K562 (cell line): ENCODE measurements around the gene GFRA4. TPM values are rescaled to one million over a fixed set of nuclear protein-coding genes. Genes with fewer than 3 reads are reported as not detected.

Experiments
- ATAC-seq: fragments of 200-7000 bp; cut with Tn5 transposase; 3 replicates; pipeline ENCODE4 v1.9.1; 2020; ENCODE audit warnings: moderate library complexity
- BruUV-seq: library from RNA; stranded (reverse); fragments of 400-500 nt; replicated peaks from 2 replicates; lab custom pipeline; 2021; lab: Mats Ljungman, UMichigan
- CTCF ChIA-PET: fragments of 300-600 bp; formaldehyde crosslinking; extraction: SDS; loops from one replicate; lab custom pipeline; 2021; ENCODE audit warnings: low intra/inter-chr PET ratio; lab: Yijun Ruan, JAX
- POLR2A ChIA-PET: fragments of 300-600, 350-650 bp; sonication (Branson Sonifier 250); formaldehyde crosslinking; extraction: SDS; loops from one replicate; lab custom pipeline; 2021; ENCODE audit warnings: antibody characterized with exemption, inconsistent platforms; lab: Yijun Ruan, JAX
- DNase-seq, 4 experiments: peaks; one replicate each; pipeline versions ENCODE4 v3.0.0 to v3.0.0-alpha.2; 2011 to 2018; ENCODE audit warnings: low spot score in 3 of 4, mixed read lengths in 3 of 4; ENCODE audit errors: extremely low read depth in 1 of 4
- FAIRE-seq: peaks from 2 replicates; lab custom pipeline; 2011; peaks lifted over from hg19 to GRCh38; lab: Jason Lieb, UNC
- H2AFZ ChIP-seq: 2 replicates; pipeline ENCODE4 v1.6.0; 2011; ENCODE audit warnings: low read depth, low read length, control low read depth, inconsistent platforms
- H3K27ac ChIP-seq: fragments of 200-600 bp; 3 replicates; pipeline ENCODE4 v1.8.0; 2011; ENCODE audit warnings: low read depth, mild to moderate bottlenecking, control low read depth, inconsistent platforms, low read length, moderate library complexity, mixed read lengths; ENCODE audit errors: extremely low read depth
- H3K27me3 ChIP-seq, 2 experiments: fragments of 300-600 bp in 1 of 2; 2 replicates in 1 of 2; 3 replicates in 1 of 2; pipeline versions ENCODE4 v1.6.0 to v1.8.0; 2011; ENCODE audit warnings: inconsistent platforms in 2 of 2, low read length in 2 of 2, mild to moderate bottlenecking in 1 of 2, mixed read lengths in 1 of 2, moderate library complexity in 1 of 2; ENCODE audit not compliant: control insufficient read depth in 2 of 2, insufficient read depth in 2 of 2
- H3K36me3 ChIP-seq: fragments of 300-600 bp; 3 replicates; pipeline ENCODE4 v1.8.0; 2011; ENCODE audit warnings: mild to moderate bottlenecking, low read length, inconsistent platforms; ENCODE audit not compliant: control insufficient read depth, insufficient read depth
- H3K4me1 ChIP-seq, 2 experiments: fragments of 200-600 bp in 1 of 2; replicated peaks in 1 of 2; 2 replicates in 1 of 2; 3 replicates in 1 of 2; pipeline versions ENCODE4 v1.5.1 to v1.8.0; 2011; ENCODE audit warnings: inconsistent platforms in 2 of 2, low read length in 2 of 2, mild to moderate bottlenecking in 1 of 2, mixed read lengths in 1 of 2, moderate library complexity in 1 of 2; ENCODE audit not compliant: control insufficient read depth in 2 of 2, insufficient read depth in 2 of 2
- H3K4me2 ChIP-seq: 2 replicates; pipeline ENCODE4 v1.6.1; 2011; ENCODE audit warnings: low read length, control low read depth, inconsistent platforms, mixed read lengths; ENCODE audit not compliant: insufficient read depth
- H3K4me3 ChIP-seq: fragments of 200-600 bp; sonication (generic), shearing (Covaris generic); 2 replicates; pipeline ENCODE4 v1.5.1; 2016; ENCODE audit warnings: control low read depth, inconsistent platforms
- H3K79me2 ChIP-seq: fragments of 200-600 bp; 3 replicates; pipeline ENCODE4 v1.8.0; 2011; ENCODE audit warnings: low read length, inconsistent platforms; ENCODE audit not compliant: control insufficient read depth, insufficient read depth
- H3K9ac ChIP-seq, 2 experiments: 2 replicates each; pipeline versions ENCODE4 v1.6.0 to v1.6.1; 2011; ENCODE audit warnings: low read depth in 2 of 2, low read length in 2 of 2, control low read depth in 1 of 2, inconsistent platforms in 1 of 2, mild to moderate bottlenecking in 1 of 2, mixed read lengths in 1 of 2; ENCODE audit not compliant: insufficient read depth in 1 of 2
- H3K9me1 ChIP-seq: one replicate; pipeline ENCODE4 v1.6.0; 2011; ENCODE audit warnings: inconsistent platforms, mild to moderate bottlenecking, low read length, moderate library complexity; ENCODE audit not compliant: control insufficient read depth, insufficient read depth
- H3K9me3 ChIP-seq: replicated peaks from 2 replicates; pipeline ENCODE4 v1.5.1; 2011; ENCODE audit warnings: low read depth, low read length, inconsistent platforms; ENCODE audit not compliant: control insufficient read depth, insufficient read depth
- H4K20me1 ChIP-seq: replicated peaks from 2 replicates; pipeline ENCODE4 v1.6.1; 2011; ENCODE audit warnings: low read length, inconsistent platforms, mixed read lengths; ENCODE audit not compliant: control insufficient read depth, insufficient read depth
- ASH1L ChIP-seq: fragments of 450-650 bp; IDR thresholded peaks from 2 replicates; pipeline ENCODE4 v1.6.1; 2018; ENCODE audit warnings: borderline replicate concordance, mild to moderate bottlenecking, low read depth; ENCODE audit not compliant: partially characterized antibody
- ATF7 ChIP-seq: fragments of 450-650 bp; IDR thresholded peaks from 2 replicates; pipeline ENCODE4 v1.7.1; 2014; ENCODE audit warnings: mild to moderate bottlenecking, moderate library complexity
- DMBX1 ChIP-seq: fragments of 250-450 bp; sonication (Bioruptor Pico); IDR thresholded peaks from 2 replicates; pipeline ENCODE4 v1.8.0; 2022; ENCODE audit warnings: inconsistent platforms, mild to moderate bottlenecking, moderate library complexity, borderline replicate concordance
- ID3 ChIP-seq, 2 experiments: fragments of 250-450 bp in 1 of 2; fragments of 450-650 bp in 1 of 2; sonication (Bioruptor Pico) in 1 of 2; IDR thresholded peaks; 2 replicates each; pipeline versions ENCODE4 v1.6.1 to v1.8.0; 2016 to 2021; ENCODE audit warnings: mild to moderate bottlenecking in 2 of 2, moderate library complexity in 2 of 2, missing compliant biosample characterization in 1 of 2, missing genetic modification characterization in 1 of 2
- JUND ChIP-seq, 2 experiments: IDR thresholded peaks; 2 replicates in 1 of 2; 3 replicates in 1 of 2; pipeline ENCODE4 v1.6.1; 2011; ENCODE audit warnings: borderline replicate concordance in 2 of 2, low read depth in 2 of 2, low read length in 2 of 2, improper control_type of control experiment in 1 of 2, missing biosample characterization in 1 of 2, missing genetic modification characterization in 1 of 2, missing genetic modification reagents in 1 of 2
- PPARD ChIP-seq: fragments of 250-450 bp; sonication (Bioruptor Pico); IDR thresholded peaks from 2 replicates; pipeline ENCODE4 v1.8.0; 2022; ENCODE audit warnings: inconsistent platforms, mild to moderate bottlenecking, moderate library complexity
- SMAD3 ChIP-seq: fragments of 450-650 bp; formaldehyde crosslinking; conservative IDR thresholded peaks from 2 replicates; pipeline ENCODE4 v1.4.0; 2020; ENCODE audit warnings: mild to moderate bottlenecking
- SUPT5H ChIP-seq: fragments of 450-650 bp; IDR thresholded peaks from 2 replicates; pipeline ENCODE4 v1.6.1; 2016
- TGIF2 ChIP-seq: sonication (generic); formaldehyde crosslinking; IDR thresholded peaks from 2 replicates; pipeline ENCODE4 v1.8.1; 2022; ENCODE audit warnings: mild to moderate bottlenecking, missing genetic modification reagents, moderate library complexity
- ZBTB8A ChIP-seq: fragments of 450-650 bp; IDR thresholded peaks from 2 replicates; pipeline ENCODE4 v1.6.1; 2018; ENCODE audit warnings: mild to moderate bottlenecking, moderate library complexity; ENCODE audit not compliant: partially characterized antibody
- ZNF57 ChIP-seq: fragments of 450-650 bp; formaldehyde crosslinking; IDR thresholded peaks from 2 replicates; pipeline ENCODE4 v1.4.0; 2020; ENCODE audit warnings: mild to moderate bottlenecking, moderate library complexity
- WGBS: fragments of 100-300 bp; shearing (Covaris generic); methylation state at CpG from one replicate; pipeline ENCODE4 v1.1.6; 2016; ENCODE audit warnings: low coverage, mixed read lengths; ENCODE audit not compliant: insufficient coverage; ENCODE audit errors: missing lambda C conversion rate; 5-methylcytosine and 5-hydroxymethylcytosine counted together
- in situ Hi-C: fragments of 300-500 bp; cut with MboI; formaldehyde crosslinking; loops from 4 replicates; pipeline ENCODE4 v1.15.0; 2018; ENCODE audit warnings: inconsistent platforms, mixed read lengths
- intact Hi-C: fragments of 100-400 bp; cut with micrococcal nuclease; formaldehyde crosslinking; loops from 2 replicates; pipeline ENCODE4 v1.14.2; 2022
- polyA plus RNA-seq, 8 experiments: library from polyadenylated mRNA; depleted of rRNA in 4 of 8; stranded (reverse) in 5 of 8; unstranded in 3 of 8; fragments of >200 nt; fragmentation: Nextera tagmentation in 2 of 8; fragmentation: Illumina TruSeq in 1 of 8; extraction: Ambion mirVana in 2 of 8; extraction: Trizol in 1 of 8; gene quantifications; 2 replicates each; pipeline versions ENCODE4 v1.2.1 to v1.2.3, GENCODE V29; 2011 to 2014; ENCODE audit warnings: inconsistent platforms in 1 of 8, missing spikeins in 1 of 8
- total RNA-seq, 7 experiments: library from RNA; depleted of rRNA in 6 of 7; stranded (reverse); fragments of >200 nt in 6 of 7; fragmentation: Illumina TruSeq in 2 of 7; extraction: Trizol in 2 of 7; gene quantifications; 2 replicates each; pipeline versions ENCODE4 v1.2.1 to v1.2.3, GENCODE V29; 2011 to 2021; ENCODE audit warnings: low replicate concordance in 1 of 7
- TF ChIP-seq, protein P1 (sequence below), 2 experiments: fragments of 450-650 bp; IDR thresholded peaks; 2 replicates each; pipeline ENCODE4 v1.6.1; 2018; ENCODE audit warnings: mild to moderate bottlenecking in 2 of 2, low read depth in 1 of 2; ENCODE audit not compliant: partially characterized antibody in 2 of 2
- TF ChIP-seq, protein P2 (sequence below): fragments of 250-450 bp; sonication (Bioruptor Pico); IDR thresholded peaks from 2 replicates; pipeline ENCODE4 v1.4.0; 2020; ENCODE audit warnings: borderline replicate concordance

The GFRA4 gene
- total and polyA plus RNA-seq, 9 of the 15 experiments (the other 6 are each of a cell fraction or from before 2014, with no cell fraction given): not detected

DNA sequence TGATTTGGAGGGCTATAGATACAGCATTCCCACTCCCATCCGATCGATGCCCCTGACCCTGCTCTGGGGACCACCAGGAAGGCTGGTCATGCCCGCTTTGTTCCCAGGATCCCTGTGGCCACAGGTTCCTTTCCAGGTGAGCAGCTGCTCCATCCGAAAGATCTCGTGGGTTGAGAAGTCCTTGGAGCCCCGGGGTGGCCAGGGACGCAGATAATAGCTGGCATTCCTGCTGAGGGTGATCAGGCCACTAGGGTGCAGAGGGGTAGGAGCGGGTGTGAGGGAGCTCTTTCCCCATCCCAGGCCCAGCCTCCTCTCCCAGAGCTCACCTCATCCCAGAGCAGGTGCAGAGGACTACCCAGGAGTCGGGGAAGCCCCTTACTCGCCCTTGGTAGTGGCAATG, 11.2 kb upstream of the GFRA4 start:
- no TSS peak for BruUV-seq
- TF ChIP-seq TGIF2 (CRISPR knock-in tag) (no peak), ASH1L (no peak), PPARD (no peak), SUPT5H (no peak), SMAD3 (CRISPR knock-in tag) (no peak), DMBX1 (CRISPR knock-in tag) (no peak), JUND (IDR thresholded peaks at IDR 0.05; ENCODE audit: borderline replicate concordance, low read depth, low read length) (no peak), JUND (tag; IDR thresholded peaks at IDR 0.05; ENCODE audit: borderline replicate concordance, low read depth, low read length) (no peak), ZBTB8A (no peak), ID3 (CRISPR knock-in tag; IDR thresholded peaks at IDR 0.05) (no peak), ID3 (tag; IDR thresholded peaks at IDR 0.05) (no peak), ZNF57 (CRISPR knock-in tag) (no peak), ATF7 (no peak)
- TF ChIP-seq, protein P1, sequence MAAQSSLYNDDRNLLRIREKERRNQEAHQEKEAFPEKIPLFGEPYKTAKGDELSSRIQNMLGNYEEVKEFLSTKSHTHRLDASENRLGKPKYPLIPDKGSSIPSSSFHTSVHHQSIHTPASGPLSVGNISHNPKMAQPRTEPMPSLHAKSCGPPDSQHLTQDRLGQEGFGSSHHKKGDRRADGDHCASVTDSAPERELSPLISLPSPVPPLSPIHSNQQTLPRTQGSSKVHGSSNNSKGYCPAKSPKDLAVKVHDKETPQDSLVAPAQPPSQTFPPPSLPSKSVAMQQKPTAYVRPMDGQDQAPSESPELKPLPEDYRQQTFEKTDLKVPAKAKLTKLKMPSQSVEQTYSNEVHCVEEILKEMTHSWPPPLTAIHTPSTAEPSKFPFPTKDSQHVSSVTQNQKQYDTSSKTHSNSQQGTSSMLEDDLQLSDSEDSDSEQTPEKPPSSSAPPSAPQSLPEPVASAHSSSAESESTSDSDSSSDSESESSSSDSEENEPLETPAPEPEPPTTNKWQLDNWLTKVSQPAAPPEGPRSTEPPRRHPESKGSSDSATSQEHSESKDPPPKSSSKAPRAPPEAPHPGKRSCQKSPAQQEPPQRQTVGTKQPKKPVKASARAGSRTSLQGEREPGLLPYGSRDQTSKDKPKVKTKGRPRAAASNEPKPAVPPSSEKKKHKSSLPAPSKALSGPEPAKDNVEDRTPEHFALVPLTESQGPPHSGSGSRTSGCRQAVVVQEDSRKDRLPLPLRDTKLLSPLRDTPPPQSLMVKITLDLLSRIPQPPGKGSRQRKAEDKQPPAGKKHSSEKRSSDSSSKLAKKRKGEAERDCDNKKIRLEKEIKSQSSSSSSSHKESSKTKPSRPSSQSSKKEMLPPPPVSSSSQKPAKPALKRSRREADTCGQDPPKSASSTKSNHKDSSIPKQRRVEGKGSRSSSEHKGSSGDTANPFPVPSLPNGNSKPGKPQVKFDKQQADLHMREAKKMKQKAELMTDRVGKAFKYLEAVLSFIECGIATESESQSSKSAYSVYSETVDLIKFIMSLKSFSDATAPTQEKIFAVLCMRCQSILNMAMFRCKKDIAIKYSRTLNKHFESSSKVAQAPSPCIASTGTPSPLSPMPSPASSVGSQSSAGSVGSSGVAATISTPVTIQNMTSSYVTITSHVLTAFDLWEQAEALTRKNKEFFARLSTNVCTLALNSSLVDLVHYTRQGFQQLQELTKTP (IDR thresholded peaks at IDR 0.05; ENCODE audit: low read depth in 1 of 2, partially characterized antibody in 2 of 2): no peak
- TF ChIP-seq, protein P2, sequence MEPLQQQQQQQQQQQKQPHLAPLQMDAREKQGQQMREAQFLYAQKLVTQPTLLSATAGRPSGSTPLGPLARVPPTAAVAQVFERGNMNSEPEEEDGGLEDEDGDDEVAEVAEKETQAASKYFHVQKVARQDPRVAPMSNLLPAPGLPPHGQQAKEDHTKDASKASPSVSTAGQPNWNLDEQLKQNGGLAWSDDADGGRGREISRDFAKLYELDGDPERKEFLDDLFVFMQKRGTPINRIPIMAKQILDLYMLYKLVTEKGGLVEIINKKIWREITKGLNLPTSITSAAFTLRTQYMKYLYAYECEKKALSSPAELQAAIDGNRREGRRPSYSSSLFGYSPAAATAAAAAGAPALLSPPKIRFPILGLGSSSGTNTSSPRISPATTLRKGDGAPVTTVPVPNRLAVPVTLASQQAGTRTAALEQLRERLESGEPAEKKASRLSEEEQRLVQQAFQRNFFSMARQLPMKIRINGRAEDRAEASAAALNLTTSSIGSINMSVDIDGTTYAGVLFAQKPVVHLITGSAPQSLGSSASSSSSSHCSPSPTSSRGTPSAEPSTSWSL (CRISPR knock-in tag): no peak
- TF ChIP-seq, all 486 proteins: peak for 0
- no peaks in the 10 kb centered on the region for H3K36me3 ChIP-seq
- ChIA-PET CTCF (no interaction called here), POLR2A (interaction anchor here (0.9 kb wide), 1 partner anchor 30 kb away, joined by 3 read pairs; no protein-coding TSS in a partner anchor)
- 16% methylated on average over 7 of the region's 10 CpGs for WGBS
- no peaks in the 10 kb centered on the region for H3K79me2 ChIP-seq
- H3K9me3 ChIP-seq: no peaks in the 10 kb centered on the region
- H3K27me3 ChIP-seq: peaks cover 2 to 44% of the 10 kb centered on the region in 2 experiments; a peak in 3 of 5 replicates
- no peak for FAIRE-seq
- H3K27ac ChIP-seq: no peak overlapping the region
- no peak overlapping the region for H3K9ac ChIP-seq
- peaks cover 0 to 32% of the 10 kb centered on the region in 2 experiments; a peak in 2 of 5 replicates for H3K4me1 ChIP-seq
- H3K9me1 ChIP-seq: no peaks in the 10 kb centered on the region
- H3K4me2 ChIP-seq: no peak overlapping the region
- no peak for ATAC-seq
- in situ Hi-C loops (no loop called here), intact Hi-C loops (loop anchor here (10.0 kb wide), 1 partner anchor 110 kb away; the partner anchor contains the start of genes CENPB and SPEF1)
- no peak for DNase-seq
- no peak overlapping the region for H2AFZ ChIP-seq
- no peak overlapping the region for H3K4me3 ChIP-seq
- 0 out of 2 replicates have a peak, but pooled peaks cover 6% of the 10 kb centered on the region for H4K20me1 ChIP-seq
